ENCODE results near the gene POU2AF1. TPM values are rescaled to one million over a fixed set of nuclear protein-coding genes. Genes with fewer than 3 reads are reported as not detected.

POU2AF1 gene
- total and polyA plus RNA-seq, 2 of the 13 experiments (the other 11 are each of a cell fraction or from before 2014, with no cell fraction given): 1.9 to 3.6 TPM

DNA sequence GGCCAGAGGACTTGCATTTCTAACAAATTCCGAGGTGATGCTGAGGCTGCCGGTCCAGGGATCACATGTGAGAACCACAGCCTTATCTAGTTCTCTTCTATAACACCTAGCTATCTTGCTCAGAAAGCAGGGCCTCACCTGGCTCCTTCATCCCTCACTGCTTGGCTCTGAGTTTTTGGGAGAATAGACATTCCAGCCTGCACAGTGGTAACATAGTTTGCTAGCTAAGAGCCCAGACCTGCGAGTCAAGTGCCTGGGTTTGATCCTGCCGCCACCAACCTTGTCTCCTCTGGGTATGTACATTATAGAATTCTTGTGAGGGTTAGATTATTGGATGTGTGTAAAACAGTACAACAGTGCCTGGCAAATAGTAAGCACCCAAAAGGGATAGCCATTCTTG is 13.5 kb upstream of the POU2AF1 start (continued):
- TF ChIP-seq, protein P1, sequence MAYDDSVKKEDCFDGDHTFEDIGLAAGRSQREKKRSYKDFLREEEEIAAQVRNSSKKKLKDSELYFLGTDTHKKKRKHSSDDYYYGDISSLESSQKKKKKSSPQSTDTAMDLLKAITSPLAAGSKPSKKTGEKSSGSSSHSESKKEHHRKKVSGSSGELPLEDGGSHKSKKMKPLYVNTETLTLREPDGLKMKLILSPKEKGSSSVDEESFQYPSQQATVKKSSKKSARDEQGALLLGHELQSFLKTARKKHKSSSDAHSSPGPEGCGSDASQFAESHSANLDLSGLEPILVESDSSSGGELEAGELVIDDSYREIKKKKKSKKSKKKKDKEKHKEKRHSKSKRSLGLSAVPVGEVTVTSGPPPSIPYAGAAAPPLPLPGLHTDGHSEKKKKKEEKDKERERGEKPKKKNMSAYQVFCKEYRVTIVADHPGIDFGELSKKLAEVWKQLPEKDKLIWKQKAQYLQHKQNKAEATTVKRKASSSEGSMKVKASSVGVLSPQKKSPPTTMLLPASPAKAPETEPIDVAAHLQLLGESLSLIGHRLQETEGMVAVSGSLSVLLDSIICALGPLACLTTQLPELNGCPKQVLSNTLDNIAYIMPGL (CRISPR knock-in tag; IDR thresholded peaks at IDR 0.05; ENCODE audit: borderline replicate concordance in 1 of 2, low read depth in 1 of 2): no peak
- TF ChIP-seq, protein P2, sequence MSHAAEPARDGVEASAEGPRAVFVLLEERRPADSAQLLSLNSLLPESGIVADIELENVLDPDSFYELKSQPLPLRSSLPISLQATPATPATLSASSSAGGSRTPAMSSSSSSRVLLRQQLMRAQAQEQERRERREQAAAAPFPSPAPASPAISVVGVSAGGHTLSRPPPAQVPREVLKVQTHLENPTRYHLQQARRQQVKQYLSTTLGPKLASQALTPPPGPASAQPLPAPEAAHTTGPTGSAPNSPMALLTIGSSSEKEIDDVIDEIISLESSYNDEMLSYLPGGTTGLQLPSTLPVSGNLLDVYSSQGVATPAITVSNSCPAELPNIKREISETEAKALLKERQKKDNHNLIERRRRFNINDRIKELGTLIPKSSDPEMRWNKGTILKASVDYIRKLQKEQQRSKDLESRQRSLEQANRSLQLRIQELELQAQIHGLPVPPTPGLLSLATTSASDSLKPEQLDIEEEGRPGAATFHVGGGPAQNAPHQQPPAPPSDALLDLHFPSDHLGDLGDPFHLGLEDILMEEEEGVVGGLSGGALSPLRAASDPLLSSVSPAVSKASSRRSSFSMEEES (CRISPR knock-in tag; IDR thresholded peaks at IDR 0.05): no peak
- TF ChIP-seq RCOR2 (CRISPR knock-in tag; IDR thresholded peaks at IDR 0.05) (no peak), SUZ12 (IDR thresholded peaks at IDR 0.05; ENCODE audit: low read depth, low read length) (no peak), ZNF766 (CRISPR knock-in tag; IDR thresholded peaks at IDR 0.05; ENCODE audit: borderline replicate concordance) (no peak)

DNA sequence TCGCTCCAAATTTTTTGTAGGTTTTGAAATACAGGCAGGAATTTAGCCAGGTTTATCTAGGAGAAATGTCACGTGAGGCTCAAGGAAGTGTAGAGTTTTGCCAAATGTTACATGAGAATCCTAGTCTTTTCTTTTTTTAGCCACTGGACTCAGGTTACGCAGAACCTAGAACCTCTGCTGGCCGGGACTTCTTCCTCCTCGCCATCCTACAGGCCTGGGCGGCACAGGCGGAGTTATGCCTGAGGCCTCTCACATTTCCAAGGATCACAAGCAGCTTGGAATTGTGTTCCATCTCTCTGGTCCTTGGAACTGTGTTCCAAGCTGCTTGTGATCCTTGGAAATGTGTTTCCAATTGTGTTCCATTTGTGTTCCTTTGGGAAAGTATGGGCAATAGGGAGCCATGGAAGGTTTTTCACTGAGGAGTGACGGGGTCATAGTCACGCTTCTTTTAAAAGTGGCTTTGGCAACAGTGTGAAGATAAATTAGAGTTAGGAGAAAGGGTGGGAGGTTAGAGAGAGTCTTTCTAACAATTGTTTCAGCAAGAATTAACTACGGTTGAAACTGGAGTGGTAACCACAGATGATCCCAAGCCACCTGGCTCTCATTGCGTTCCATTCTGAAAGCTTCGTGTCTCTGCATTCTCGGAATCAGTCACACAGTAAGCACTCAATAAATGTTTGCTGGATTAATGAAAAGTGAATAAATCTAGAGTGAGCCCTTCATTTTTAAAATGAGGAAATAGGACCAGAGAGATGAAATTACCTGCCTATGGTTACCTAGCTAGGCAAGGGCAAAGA is 12.5 kb upstream of the POU2AF1 start:
- no peak overlapping the region for H3K27ac ChIP-seq (ENCODE audit: extremely low read length, insufficient read depth, low read length)
- no peak overlapping the region for H3K4me2 ChIP-seq (ENCODE audit: low read depth, low read length)
- H3K4me1 ChIP-seq (ENCODE audit: insufficient read depth, low read length): peaks cover 68% of the 10 kb centered on the region
- H3K9ac ChIP-seq (ENCODE audit: insufficient read depth, low read depth, low read length): no peak overlapping the region
- no peaks in the 10 kb centered on the region for H4K20me1 ChIP-seq (ENCODE audit: insufficient read depth, low read length)
- over 99% methylated on average over 13 of the region's 13 CpGs for WGBS (ENCODE audit: low lambda C conversion rate)
- H3K9me3 ChIP-seq (ENCODE audit: low read length): no peaks in the 10 kb centered on the region
- H3K79me2 ChIP-seq (ENCODE audit: insufficient read depth, low read length): no peaks in the 10 kb centered on the region
- H2AFZ ChIP-seq (ENCODE audit: low read length): no peak overlapping the region
- ChIA-PET CTCF (ENCODE audit: low intra/inter-chr PET ratio, low total read pairs) (no interaction called here), POLR2A (no interaction called here)
- no peaks in the 10 kb centered on the region for H3K27me3 ChIP-seq (ENCODE audit: control insufficient read depth in 1 of 2, insufficient read depth in 2 of 2, low read length in 2 of 2)
- intact Hi-C loops (cut with micrococcal nuclease; ENCODE audit: unreplicated experiment): no loop called here
- in situ Hi-C loops (cut with HindIII; ENCODE audit: extremely low pct_ligation_motif_present, low pct_unique_long_range_greater_than_20kb): no loop called here
- H3K36me3 ChIP-seq (replicated peaks in 1 of 2; ENCODE audit: control insufficient read depth in 1 of 2, insufficient read depth in 2 of 2, low read length in 2 of 2): no peaks in the 10 kb centered on the region
- no peak overlapping the region for H3K4me3 ChIP-seq (replicated peaks in 1 of 3; ENCODE audit: insufficient read depth in 1 of 3, low read depth in 2 of 3, low read length in 3 of 3)
- BruUV-seq (replicated peaks): no TSS peak
- no peak for ATAC-seq
- DNase-seq (ENCODE audit: low spot score): no peak
- no peak for FAIRE-seq
- no peak for TF ChIP-seq ARNT (IDR thresholded peaks at IDR 0.05)
- TF ChIP-seq ZNF7 (CRISPR knock-in tag; IDR thresholded peaks at IDR 0.05): no peak
- no peak for TF ChIP-seq ZZZ3 (CRISPR knock-in tag; IDR thresholded peaks at IDR 0.05; ENCODE audit: borderline replicate concordance)
- no peak for TF ChIP-seq ZNF629 (CRISPR knock-in tag; conservative IDR thresholded peaks at IDR 0.05)
- TF ChIP-seq, protein P3, sequence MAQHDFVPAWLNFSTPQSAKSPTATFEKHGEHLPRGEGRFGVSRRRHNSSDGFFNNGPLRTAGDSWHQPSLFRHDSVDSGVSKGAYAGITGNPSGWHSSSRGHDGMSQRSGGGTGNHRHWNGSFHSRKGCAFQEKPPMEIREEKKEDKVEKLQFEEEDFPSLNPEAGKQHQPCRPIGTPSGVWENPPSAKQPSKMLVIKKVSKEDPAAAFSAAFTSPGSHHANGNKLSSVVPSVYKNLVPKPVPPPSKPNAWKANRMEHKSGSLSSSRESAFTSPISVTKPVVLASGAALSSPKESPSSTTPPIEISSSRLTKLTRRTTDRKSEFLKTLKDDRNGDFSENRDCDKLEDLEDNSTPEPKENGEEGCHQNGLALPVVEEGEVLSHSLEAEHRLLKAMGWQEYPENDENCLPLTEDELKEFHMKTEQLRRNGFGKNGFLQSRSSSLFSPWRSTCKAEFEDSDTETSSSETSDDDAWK (CRISPR knock-in tag; IDR thresholded peaks at IDR 0.05): no peak
- TF ChIP-seq ZIK1 (CRISPR knock-in tag; IDR thresholded peaks at IDR 0.05; ENCODE audit: borderline replicate concordance, low read depth): no peak
- TF ChIP-seq ZFY (CRISPR knock-in tag; IDR thresholded peaks at IDR 0.05): no peak
- TF ChIP-seq, protein P4, sequence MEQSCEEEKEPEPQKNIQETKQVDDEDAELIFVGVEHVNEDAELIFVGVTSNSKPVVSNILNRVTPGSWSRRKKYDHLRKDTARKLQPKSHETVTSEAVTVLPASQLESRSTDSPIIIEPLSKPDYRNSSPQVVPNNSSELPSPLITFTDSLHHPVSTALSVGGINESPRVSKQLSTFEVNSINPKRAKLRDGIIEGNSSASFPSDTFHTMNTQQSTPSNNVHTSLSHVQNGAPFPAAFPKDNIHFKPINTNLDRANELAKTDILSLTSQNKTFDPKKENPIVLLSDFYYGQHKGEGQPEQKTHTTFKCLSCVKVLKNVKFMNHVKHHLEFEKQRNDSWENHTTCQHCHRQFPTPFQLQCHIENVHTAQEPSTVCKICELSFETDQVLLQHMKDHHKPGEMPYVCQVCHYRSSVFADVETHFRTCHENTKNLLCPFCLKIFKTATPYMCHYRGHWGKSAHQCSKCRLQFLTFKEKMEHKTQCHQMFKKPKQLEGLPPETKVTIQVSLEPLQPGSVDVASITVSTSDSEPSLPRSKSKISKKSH (CRISPR knock-in tag; IDR thresholded peaks at IDR 0.05; ENCODE audit: borderline replicate concordance): no peak
- TF ChIP-seq HNRNPH1 (optimal IDR thresholded peaks at IDR 0.05; ENCODE audit: low read depth, low read length): no peak
- TF ChIP-seq HNRNPUL1 (IDR thresholded peaks at IDR 0.05; ENCODE audit: low read depth, low read length): no peak
- TF ChIP-seq RFX1 (IDR thresholded peaks at IDR 0.05): no peak
